IPS-20b (cell line): ENCODE results near the gene CDC42.
A peak's percentile ranks its signal among the peaks of the same experiment; 100 is the strongest.
"Not testable (repeated sequence)": the region's sequence is repeated elsewhere in the genome, so short reads cannot be mapped to it uniquely, and the experiment has no call there.

Source experiments
- H3K27ac ChIP-seq: one replicate; pipeline ENCODE4 v1.5.1; 2013; ENCODE audit warnings: low read length
- H3K27me3 ChIP-seq: 2 replicates; pipeline ENCODE4 v1.6.1; 2013; ENCODE audit warnings: mild to moderate bottlenecking, low read length, inconsistent platforms; ENCODE audit not compliant: insufficient read depth
- H3K36me3 ChIP-seq: 2 replicates; pipeline ENCODE4 v1.6.1; 2013; ENCODE audit warnings: low read depth, mild to moderate bottlenecking, inconsistent platforms, low read length, moderate library complexity; ENCODE audit not compliant: insufficient read depth
- H3K4me1 ChIP-seq: 2 replicates; pipeline ENCODE4 v1.6.1; 2013; ENCODE audit warnings: mild to moderate bottlenecking, control low read depth, inconsistent platforms, low read length, moderate library complexity; ENCODE audit not compliant: insufficient read depth
- H3K4me3 ChIP-seq: 2 replicates; pipeline ENCODE4 v1.5.1; 2013; ENCODE audit warnings: mild to moderate bottlenecking, low read length, inconsistent platforms
- H3K9ac ChIP-seq: 2 replicates; pipeline ENCODE4 v1.6.1; 2013; ENCODE audit warnings: low read depth, mild to moderate bottlenecking, inconsistent platforms, low read length, moderate library complexity
- H3K9me3 ChIP-seq: 2 replicates; pipeline ENCODE4 v1.6.1; 2013; ENCODE audit warnings: mild to moderate bottlenecking, low read depth, low read length, inconsistent platforms; ENCODE audit not compliant: insufficient read depth

CDC42 gene

GRCh38 chr1:22024485-22025367 is 27.8 kb upstream of the CDC42 start:
- Histone ChIP-seq H3K9me3 (no peaks in the 10 kb centered on the region), H3K27me3 (no peaks in the 10 kb centered on the region), H3K36me3 (peaks cover 7% of the 10 kb centered on the region), H3K4me3 (peak overlapping the region; percentile 99), H3K4me1 (peaks cover 9% of the 10 kb centered on the region), H3K9ac (peak overlapping the region; percentile 97; the same call in 1 of the 2 replicates), H3K27ac (no peak overlapping the region)

- peaks cover 15% of the 10 kb centered on the region for H3K36me3 ChIP-seq
- H3K4me1 ChIP-seq: peaks cover 9% of the 10 kb centered on the region
- H3K27me3 ChIP-seq: no peaks in the 10 kb centered on the region
- H3K27ac ChIP-seq: peak overlapping the region; percentile 97
- H3K9me3 ChIP-seq: no peaks in the 10 kb centered on the region
- peak overlapping the region; percentile 97 for H3K9ac ChIP-seq
- H3K4me3 ChIP-seq: peak overlapping the region; percentile 99
These were observed 26.9 kb upstream of the CDC42 start for GRCh38 chr1:22025368-22026155.

- peaks cover 24% of the 10 kb centered on the region for H3K36me3 ChIP-seq
- no peaks in the 10 kb centered on the region for H3K27me3 ChIP-seq
- H3K9ac ChIP-seq: no peak overlapping the region
- H3K4me3 ChIP-seq: no peak overlapping the region
- H3K4me1 ChIP-seq: peaks cover 9% of the 10 kb centered on the region
- H3K27ac ChIP-seq: no peak overlapping the region
- H3K9me3 ChIP-seq: no peaks in the 10 kb centered on the region
These were observed 25.6 kb upstream of the CDC42 start for GRCh38 chr1:22026924-22027289.

- peaks cover 24% of the 10 kb centered on the region for H3K36me3 ChIP-seq
- H3K27ac ChIP-seq: no peak overlapping the region
- no peaks in the 10 kb centered on the region for H3K4me1 ChIP-seq
- no peak overlapping the region for H3K9ac ChIP-seq
- no peak overlapping the region for H3K4me3 ChIP-seq
- H3K27me3 ChIP-seq: no peaks in the 10 kb centered on the region
- H3K9me3 ChIP-seq: no peaks in the 10 kb centered on the region
These were observed 22.5 kb upstream of the CDC42 start for GRCh38 chr1:22030057-22030456.

GRCh38 chr1:22030473-22030872 is 22.0 kb upstream of the CDC42 start:
- Histone ChIP-seq H3K4me1 (no peaks in the 10 kb centered on the region), H3K9ac (no peak overlapping the region), H3K36me3 (peaks cover 24% of the 10 kb centered on the region), H3K4me3 (no peak overlapping the region), H3K27me3 (no peaks in the 10 kb centered on the region), H3K9me3 (no peaks in the 10 kb centered on the region), H3K27ac (no peak overlapping the region)

GRCh38 chr1:22031214-22031962 is 21.1 kb upstream of the CDC42 start:
- Histone ChIP-seq H3K36me3 (peaks cover 24% of the 10 kb centered on the region), H3K27me3 (no peaks in the 10 kb centered on the region), H3K9ac (no peak overlapping the region), H3K4me3 (no peak overlapping the region), H3K4me1 (no peaks in the 10 kb centered on the region), H3K27ac (no peak overlapping the region), H3K9me3 (no peaks in the 10 kb centered on the region)

- H3K36me3 ChIP-seq: peaks cover 16% of the 10 kb centered on the region
- H3K27ac ChIP-seq, H3K4me1 ChIP-seq, H3K9me3 ChIP-seq, H3K27me3 ChIP-seq, H3K4me3 ChIP-seq, H3K9ac ChIP-seq: not testable (repeated sequence)
These were observed 17.7 kb upstream of the CDC42 start for GRCh38 chr1:22034834-22035233.

- Histone ChIP-seq H3K27me3 (no peaks in the 10 kb centered on the region), H3K36me3 (no peaks in the 10 kb centered on the region), H3K4me1 (peaks cover 3% of the 10 kb centered on the region; the same call in 1 of the 2 replicates), H3K4me3 (no peak overlapping the region), H3K9me3 (no peaks in the 10 kb centered on the region), H3K9ac (no peak overlapping the region), H3K27ac (no peak overlapping the region)
These were observed 15.0 kb upstream of the CDC42 start for GRCh38 chr1:22037520-22037919.

- no peak overlapping the region for H3K9ac ChIP-seq
- H3K27ac ChIP-seq: no peak overlapping the region
- H3K9me3 ChIP-seq: no peaks in the 10 kb centered on the region
These were observed 14.5 kb upstream of the CDC42 start for GRCh38 chr1:22038036-22038435.

GRCh38 chr1:22039594-22040285 is 12.8 kb upstream of the CDC42 start:
- no peaks in the 10 kb centered on the region for H3K9me3 ChIP-seq
- no peaks in the 10 kb centered on the region for H3K36me3 ChIP-seq
- no peak overlapping the region for H3K9ac ChIP-seq
- no peak overlapping the region for H3K4me3 ChIP-seq
- H3K27me3 ChIP-seq: no peaks in the 10 kb centered on the region
- H3K27ac ChIP-seq: no peak overlapping the region
- H3K4me1 ChIP-seq: peaks cover 7% of the 10 kb centered on the region

More at GRCh38 chr1:22038036-22038435, 14.5 kb upstream of the CDC42 start:
- Histone ChIP-seq H3K27me3 (no peaks in the 10 kb centered on the region), H3K4me3 (no peak overlapping the region), H3K36me3 (no peaks in the 10 kb centered on the region), H3K4me1 (peaks cover 3% of the 10 kb centered on the region; the same call in 1 of the 2 replicates)

- Histone ChIP-seq H3K36me3 (no peaks in the 10 kb centered on the region), H3K27me3 (no peaks in the 10 kb centered on the region), H3K9ac (no peak overlapping the region), H3K27ac (no peak overlapping the region), H3K4me1 (peaks cover 12% of the 10 kb centered on the region), H3K9me3 (no peaks in the 10 kb centered on the region), H3K4me3 (no peak overlapping the region)
These were observed 12.3 kb upstream of the CDC42 start for GRCh38 chr1:22040286-22040623.
